Keratinocyte (primary cell): ENCODE measurements around the gene CENPT. TPM values are rescaled to one million over a fixed set of nuclear protein-coding genes. Genes with fewer than 3 reads are reported as not detected.

Experiments
- DNase-seq: peaks from one replicate; pipeline ENCODE4 v3.0.0-alpha.2; 2011; ENCODE audit warnings: low read depth, missing footprints, low spot score
- FAIRE-seq: peaks from 2 replicates; lab custom pipeline; 2011; peaks lifted over from hg19 to GRCh38; lab: Jason Lieb, UNC
- H2AFZ ChIP-seq: 2 replicates; pipeline ENCODE4 v1.6.0; 2012; ENCODE audit warnings: low read length, control low read depth, inconsistent platforms; ENCODE audit not compliant: control insufficient read depth
- H3K27ac ChIP-seq: 2 replicates; pipeline ENCODE4 v1.5.1; 2011; ENCODE audit warnings: low read length; ENCODE audit not compliant: control insufficient read depth, insufficient read depth
- H3K27me3 ChIP-seq: 3 replicates; pipeline ENCODE4 v1.6.0; 2011; ENCODE audit warnings: low read length; ENCODE audit not compliant: control insufficient read depth, insufficient read depth; ENCODE audit errors: extremely low read depth
- H3K36me3 ChIP-seq, 2 experiments: 2 replicates in 1 of 2; 3 replicates in 1 of 2; pipeline ENCODE4 v1.5.1; 2011; ENCODE audit warnings: low read length in 2 of 2, mild to moderate bottlenecking in 1 of 2; ENCODE audit not compliant: control insufficient read depth in 2 of 2, insufficient read depth in 2 of 2; ENCODE audit errors: extremely low read depth in 1 of 2
- H3K4me1 ChIP-seq: 3 replicates; pipeline ENCODE4 v1.5.1; 2011; ENCODE audit warnings: low read length; ENCODE audit not compliant: control insufficient read depth, insufficient read depth; ENCODE audit errors: extremely low read depth
- H3K4me2 ChIP-seq: 3 replicates; pipeline ENCODE4 v1.6.0; 2011; ENCODE audit warnings: low read depth, low read length; ENCODE audit not compliant: control insufficient read depth, insufficient read depth; ENCODE audit errors: extremely low read depth
- H3K4me3 ChIP-seq, 3 experiments: fragments of 200-600 bp in 1 of 3; sonication (generic) in 1 of 3; 2 replicates in 2 of 3; 3 replicates in 1 of 3; pipeline ENCODE4 v1.5.1; 2011 to 2016; ENCODE audit warnings: low read length in 3 of 3, mild to moderate bottlenecking in 3 of 3, control low read depth in 2 of 3, inconsistent platforms in 1 of 3, low read depth in 1 of 3, mixed read lengths in 1 of 3, mixed run types in 1 of 3, moderate library complexity in 1 of 3; ENCODE audit not compliant: control insufficient read depth in 2 of 3, insufficient read depth in 2 of 3; ENCODE audit errors: extremely low read depth in 1 of 3
- H3K79me2 ChIP-seq: 2 replicates; pipeline ENCODE4 v1.6.0; 2012; ENCODE audit warnings: low read length; ENCODE audit not compliant: control insufficient read depth, insufficient read depth
- H3K9ac ChIP-seq: 3 replicates; pipeline ENCODE4 v1.6.0; 2011; ENCODE audit warnings: low read length; ENCODE audit not compliant: control insufficient read depth, insufficient read depth; ENCODE audit errors: extremely low read depth
- H3K9me1 ChIP-seq: 3 replicates; pipeline ENCODE4 v1.6.0; 2011; ENCODE audit warnings: low read length; ENCODE audit not compliant: control insufficient read depth, insufficient read depth; ENCODE audit errors: extremely low read depth
- H3K9me3 ChIP-seq: 2 replicates; pipeline ENCODE4 v1.5.1; 2012; ENCODE audit warnings: low read depth, low read length; ENCODE audit not compliant: control insufficient read depth
- H4K20me1 ChIP-seq: 3 replicates; pipeline ENCODE4 v1.6.0; 2011; ENCODE audit warnings: low read length; ENCODE audit not compliant: control insufficient read depth, insufficient read depth; ENCODE audit errors: extremely low read depth
- EZH2 ChIP-seq: IDR thresholded peaks from one replicate; pipeline ENCODE4 v1.6.1; 2012; ENCODE audit warnings: inconsistent platforms, mild to moderate bottlenecking, low read length, moderate library complexity
- dilution Hi-C: fragments of 300-500 bp; cut with MboI; formaldehyde crosslinking; loops from one replicate; pipeline ENCODE4 v1.7.0; 2020; ENCODE audit warnings: low sequenced_read_pairs; ENCODE audit not compliant: extremely low pct_ligation_motif_present
- polyA plus RNA-seq, 5 experiments: library from polyadenylated mRNA; depleted of rRNA in 3 of 5; stranded (reverse) in 3 of 5; stranded (forward) in 1 of 5; unstranded in 1 of 5; fragments of >200 nt; gene quantifications; 1 replicate in 1 of 5; 2 replicates in 3 of 5; 3 replicates in 1 of 5; pipeline versions ENCODE4 v1.2.1 to v1.2.3, GENCODE V29; 2011 to 2012; ENCODE audit warnings: missing spikeins in 2 of 5, low read depth in 1 of 5, low replicate concordance in 1 of 5
- TF ChIP-seq, protein P1 (sequence below), 3 experiments: IDR thresholded peaks in 1 of 3; conservative IDR thresholded peaks in 1 of 3; optimal IDR thresholded peaks in 1 of 3; 2 replicates in 2 of 3; 3 replicates in 1 of 3; pipeline versions ENCODE3 to v1.5.1; 2011; ENCODE audit warnings: low read length in 3 of 3, mild to moderate bottlenecking in 3 of 3, moderate library complexity in 2 of 3, control low read depth in 1 of 3, inconsistent platforms in 1 of 3; ENCODE audit not compliant: insufficient read depth in 2 of 3; ENCODE audit errors: extremely low read depth in 1 of 3

Gene CENPT
- polyA plus RNA-seq, 1 donor (not counting 4 experiments of a cell fraction or from before 2014, with no cell fraction given) = 30.1 TPM

DNA sequence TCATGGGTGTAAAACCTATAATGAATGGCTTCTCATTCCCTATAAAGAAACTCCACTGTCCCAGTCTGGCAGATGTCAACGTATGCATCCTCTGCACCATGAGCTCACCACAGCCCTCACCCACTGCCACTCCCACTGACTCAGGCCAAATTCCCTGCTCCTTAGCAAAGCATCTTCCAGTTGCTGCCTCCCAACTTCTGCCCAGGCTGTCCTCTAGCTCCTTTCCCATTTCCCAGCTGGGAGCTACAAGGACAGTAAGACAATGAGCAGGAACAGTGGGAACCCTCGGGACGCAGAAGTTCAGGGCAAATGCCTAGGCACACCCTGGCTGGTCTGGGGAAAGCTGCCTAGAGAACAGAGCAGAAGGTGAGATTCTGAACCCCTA, 14.5 kb downstream of the CENPT start:
- Histone ChIP-seq H4K20me1 (no peaks in the 10 kb centered on the region), H3K4me3 (peak overlapping the region; percentile 57 to 88 (median 84)), H3K4me2 (peak overlapping the region; percentile 99), H3K79me2 (peaks cover 8% of the 10 kb centered on the region), H3K9me1 (no peaks in the 10 kb centered on the region), H3K9ac (peak overlapping the region; percentile 93), H3K36me3 (peaks cover 31% of the 10 kb centered on the region in 2 experiments), H3K9me3 (no peaks in the 10 kb centered on the region), H3K4me1 (peaks cover 14% of the 10 kb centered on the region), H2AFZ (peak overlapping the region; percentile 33), H3K27me3 (no peaks in the 10 kb centered on the region), H3K27ac (peak overlapping the region; percentile 88)
- no peak for DNase-seq
- TF ChIP-seq EZH2 = no peak
- TF ChIP-seq, protein P1, sequence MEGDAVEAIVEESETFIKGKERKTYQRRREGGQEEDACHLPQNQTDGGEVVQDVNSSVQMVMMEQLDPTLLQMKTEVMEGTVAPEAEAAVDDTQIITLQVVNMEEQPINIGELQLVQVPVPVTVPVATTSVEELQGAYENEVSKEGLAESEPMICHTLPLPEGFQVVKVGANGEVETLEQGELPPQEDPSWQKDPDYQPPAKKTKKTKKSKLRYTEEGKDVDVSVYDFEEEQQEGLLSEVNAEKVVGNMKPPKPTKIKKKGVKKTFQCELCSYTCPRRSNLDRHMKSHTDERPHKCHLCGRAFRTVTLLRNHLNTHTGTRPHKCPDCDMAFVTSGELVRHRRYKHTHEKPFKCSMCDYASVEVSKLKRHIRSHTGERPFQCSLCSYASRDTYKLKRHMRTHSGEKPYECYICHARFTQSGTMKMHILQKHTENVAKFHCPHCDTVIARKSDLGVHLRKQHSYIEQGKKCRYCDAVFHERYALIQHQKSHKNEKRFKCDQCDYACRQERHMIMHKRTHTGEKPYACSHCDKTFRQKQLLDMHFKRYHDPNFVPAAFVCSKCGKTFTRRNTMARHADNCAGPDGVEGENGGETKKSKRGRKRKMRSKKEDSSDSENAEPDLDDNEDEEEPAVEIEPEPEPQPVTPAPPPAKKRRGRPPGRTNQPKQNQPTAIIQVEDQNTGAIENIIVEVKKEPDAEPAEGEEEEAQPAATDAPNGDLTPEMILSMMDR (optimal IDR thresholded peaks at IDR 0.05 in 1 of 3, IDR thresholded peaks at IDR 0.05 in 1 of 3, conservative IDR thresholded peaks at IDR 0.05 in 1 of 3; ENCODE audit: extremely low read depth in 1 of 3, insufficient read depth in 2 of 3, low read length in 3 of 3) = no peak
- dilution Hi-C loops = no loop called here
- FAIRE-seq = no peak

GRCh38 chr16:67828651-67829050, 18.8 kb downstream of the CENPT start:
- H3K27me3 ChIP-seq = no peaks in the 10 kb centered on the region
- no peak overlapping the region for H3K9ac ChIP-seq
- H3K9me1 ChIP-seq = no peaks in the 10 kb centered on the region
- no peaks in the 10 kb centered on the region for H3K9me3 ChIP-seq
- no peak overlapping the region for H2AFZ ChIP-seq
- DNase-seq = no peak
- H3K4me2 ChIP-seq = no peak overlapping the region
- H3K36me3 ChIP-seq = peaks cover 37 to 38% of the 10 kb centered on the region in 2 experiments
- TF ChIP-seq EZH2 = no peak
- TF ChIP-seq, protein P1 (optimal IDR thresholded peaks at IDR 0.05 in 1 of 3, IDR thresholded peaks at IDR 0.05 in 1 of 3, conservative IDR thresholded peaks at IDR 0.05 in 1 of 3; ENCODE audit: extremely low read depth in 1 of 3, insufficient read depth in 2 of 3, low read length in 3 of 3) = no peak
- dilution Hi-C loops = no loop called here
- peaks cover 9% of the 10 kb centered on the region for H3K4me1 ChIP-seq
- no peak overlapping the region for H3K4me3 ChIP-seq
- no peak for FAIRE-seq
- H4K20me1 ChIP-seq = no peaks in the 10 kb centered on the region
- H3K27ac ChIP-seq = no peak overlapping the region
- peaks cover 8% of the 10 kb centered on the region for H3K79me2 ChIP-seq
